ENCODE data around the gene ZNF200.

Gene ZNF200

DNA sequence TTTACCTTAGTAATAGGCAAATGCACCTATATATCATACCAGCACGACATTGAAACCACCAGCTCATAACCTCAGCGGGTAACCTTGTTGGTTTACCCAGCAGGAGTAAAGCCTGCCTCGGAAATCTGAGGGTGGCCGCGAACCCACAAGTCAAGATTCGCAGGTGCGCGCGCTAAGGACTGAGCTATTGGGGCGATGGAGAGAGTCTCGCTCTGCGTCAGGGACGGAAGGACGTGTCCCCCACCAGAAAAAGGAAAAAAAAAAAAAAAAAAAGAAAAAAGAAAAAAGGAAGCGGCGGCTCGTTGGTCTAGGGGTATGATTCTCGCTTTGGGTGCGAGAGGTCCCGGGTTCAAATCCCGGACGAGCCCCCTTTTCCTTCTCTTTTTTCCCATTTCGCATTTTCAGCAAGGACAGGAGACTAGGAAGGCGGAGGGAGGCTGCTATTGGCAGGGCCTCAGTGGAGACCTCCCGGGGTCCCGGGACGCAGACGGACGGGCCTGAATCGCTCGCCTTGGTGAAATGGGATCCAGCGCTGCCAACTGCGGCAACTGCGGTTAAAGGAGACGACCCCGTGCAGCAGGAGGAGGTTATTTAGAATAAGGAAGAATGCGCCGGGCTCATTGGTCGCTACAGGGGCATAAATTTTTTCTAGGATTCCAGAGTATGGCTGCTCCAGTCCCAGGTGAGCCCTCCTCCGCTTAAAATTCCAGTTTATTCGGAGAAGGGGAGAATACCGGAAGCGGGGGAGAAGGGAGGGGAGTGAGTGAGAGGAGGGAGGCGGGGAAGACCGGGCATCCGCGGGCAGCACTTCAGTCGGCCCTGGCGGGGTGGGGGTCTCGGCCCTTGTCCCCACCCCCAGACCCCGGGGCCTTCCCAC lies 46.9 kb downstream of the ZNF200 start, which contains the start of gene OR1F1:
OR1F1 (plus strand) TSS at position 407 of the 877 bp plus-strand sequence.
- no peak for TF ChIP-seq ZNF70 (CRISPR knock-in tag; IDR thresholded peaks at IDR 0.05)
- no peak for TF ChIP-seq BACH2 (CRISPR knock-in tag; IDR thresholded peaks at IDR 0.05; ENCODE audit: borderline replicate concordance)
- TF ChIP-seq POU6F1 (CRISPR knock-in tag; IDR thresholded peaks at IDR 0.05; ENCODE audit: borderline replicate concordance, low read depth) = no peak
- TF ChIP-seq ZFP3 (CRISPR knock-in tag; IDR thresholded peaks at IDR 0.05) = no peak
- TF ChIP-seq CSRNP3 (CRISPR knock-in tag; IDR thresholded peaks at IDR 0.05) = no peak
- no peak for TF ChIP-seq OSR1 (CRISPR knock-in tag; IDR thresholded peaks at IDR 0.05)
- no peak for TF ChIP-seq TCF4 (CRISPR knock-in tag; IDR thresholded peaks at IDR 0.05; ENCODE audit: borderline replicate concordance)
- no peak for TF ChIP-seq ESRRG (CRISPR knock-in tag; IDR thresholded peaks at IDR 0.05)
- TF ChIP-seq GLIS3 (CRISPR knock-in tag; IDR thresholded peaks at IDR 0.05) = no peak
- no peak for TF ChIP-seq ARNTL (CRISPR knock-in tag; IDR thresholded peaks at IDR 0.05; ENCODE audit: borderline replicate concordance, low read depth)
- no peak for TF ChIP-seq ZC3H10 (CRISPR knock-in tag; IDR thresholded peaks at IDR 0.05)
- no peak for TF ChIP-seq SNAI2 (CRISPR knock-in tag; IDR thresholded peaks at IDR 0.05)
- peak; percentile 45 for ATAC-seq

- ATAC-seq = no peak
- no peak for TF ChIP-seq POU6F1 (CRISPR knock-in tag; IDR thresholded peaks at IDR 0.05; ENCODE audit: borderline replicate concordance, low read depth)
- TF ChIP-seq CSDC2 (CRISPR knock-in tag; IDR thresholded peaks at IDR 0.05) = no peak
- TF ChIP-seq TOX (CRISPR knock-in tag; IDR thresholded peaks at IDR 0.05; ENCODE audit: borderline replicate concordance) = no peak
- no peak for TF ChIP-seq TCF4 (CRISPR knock-in tag; IDR thresholded peaks at IDR 0.05; ENCODE audit: borderline replicate concordance)
- TF ChIP-seq ZFP3 (CRISPR knock-in tag; IDR thresholded peaks at IDR 0.05) = no peak
- TF ChIP-seq CSRNP3 (CRISPR knock-in tag; IDR thresholded peaks at IDR 0.05) = no peak
- TF ChIP-seq ZNF70 (CRISPR knock-in tag; IDR thresholded peaks at IDR 0.05) = no peak
- TF ChIP-seq ARNTL (CRISPR knock-in tag; IDR thresholded peaks at IDR 0.05; ENCODE audit: borderline replicate concordance, low read depth) = no peak
- TF ChIP-seq, protein P1, sequence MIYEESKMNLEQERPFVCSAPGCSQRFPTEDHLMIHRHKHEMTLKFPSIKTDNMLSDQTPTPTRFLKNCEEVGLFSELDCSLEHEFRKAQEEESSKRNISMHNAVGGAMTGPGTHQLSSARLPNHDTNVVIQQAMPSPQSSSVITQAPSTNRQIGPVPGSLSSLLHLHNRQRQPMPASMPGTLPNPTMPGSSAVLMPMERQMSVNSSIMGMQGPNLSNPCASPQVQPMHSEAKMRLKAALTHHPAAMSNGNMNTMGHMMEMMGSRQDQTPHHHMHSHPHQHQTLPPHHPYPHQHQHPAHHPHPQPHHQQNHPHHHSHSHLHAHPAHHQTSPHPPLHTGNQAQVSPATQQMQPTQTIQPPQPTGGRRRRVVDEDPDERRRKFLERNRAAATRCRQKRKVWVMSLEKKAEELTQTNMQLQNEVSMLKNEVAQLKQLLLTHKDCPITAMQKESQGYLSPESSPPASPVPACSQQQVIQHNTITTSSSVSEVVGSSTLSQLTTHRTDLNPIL (CRISPR knock-in tag; IDR thresholded peaks at IDR 0.05; ENCODE audit: low read depth) = no peak
- TF ChIP-seq OSR1 (CRISPR knock-in tag; IDR thresholded peaks at IDR 0.05) = no peak
Measured at GRCh38 chr16:3186946-3187690, 47.8 kb downstream of the ZNF200 start.

GRCh38 chr16:3183445-3184139 lies 51.4 kb downstream of the ZNF200 start:
- ATAC-seq = peak; percentile 2; the same call in 2 of the 3 replicates
- no peak for TF ChIP-seq GLIS3 (CRISPR knock-in tag; IDR thresholded peaks at IDR 0.05)
- TF ChIP-seq ZFP30 (CRISPR knock-in tag; IDR thresholded peaks at IDR 0.05) = no peak
- no peak for TF ChIP-seq BACH2 (CRISPR knock-in tag; IDR thresholded peaks at IDR 0.05; ENCODE audit: borderline replicate concordance)
- no peak for TF ChIP-seq TOX (CRISPR knock-in tag; IDR thresholded peaks at IDR 0.05; ENCODE audit: borderline replicate concordance)
- no peak for TF ChIP-seq POU6F1 (CRISPR knock-in tag; IDR thresholded peaks at IDR 0.05; ENCODE audit: borderline replicate concordance, low read depth)
- TF ChIP-seq, protein P2, sequence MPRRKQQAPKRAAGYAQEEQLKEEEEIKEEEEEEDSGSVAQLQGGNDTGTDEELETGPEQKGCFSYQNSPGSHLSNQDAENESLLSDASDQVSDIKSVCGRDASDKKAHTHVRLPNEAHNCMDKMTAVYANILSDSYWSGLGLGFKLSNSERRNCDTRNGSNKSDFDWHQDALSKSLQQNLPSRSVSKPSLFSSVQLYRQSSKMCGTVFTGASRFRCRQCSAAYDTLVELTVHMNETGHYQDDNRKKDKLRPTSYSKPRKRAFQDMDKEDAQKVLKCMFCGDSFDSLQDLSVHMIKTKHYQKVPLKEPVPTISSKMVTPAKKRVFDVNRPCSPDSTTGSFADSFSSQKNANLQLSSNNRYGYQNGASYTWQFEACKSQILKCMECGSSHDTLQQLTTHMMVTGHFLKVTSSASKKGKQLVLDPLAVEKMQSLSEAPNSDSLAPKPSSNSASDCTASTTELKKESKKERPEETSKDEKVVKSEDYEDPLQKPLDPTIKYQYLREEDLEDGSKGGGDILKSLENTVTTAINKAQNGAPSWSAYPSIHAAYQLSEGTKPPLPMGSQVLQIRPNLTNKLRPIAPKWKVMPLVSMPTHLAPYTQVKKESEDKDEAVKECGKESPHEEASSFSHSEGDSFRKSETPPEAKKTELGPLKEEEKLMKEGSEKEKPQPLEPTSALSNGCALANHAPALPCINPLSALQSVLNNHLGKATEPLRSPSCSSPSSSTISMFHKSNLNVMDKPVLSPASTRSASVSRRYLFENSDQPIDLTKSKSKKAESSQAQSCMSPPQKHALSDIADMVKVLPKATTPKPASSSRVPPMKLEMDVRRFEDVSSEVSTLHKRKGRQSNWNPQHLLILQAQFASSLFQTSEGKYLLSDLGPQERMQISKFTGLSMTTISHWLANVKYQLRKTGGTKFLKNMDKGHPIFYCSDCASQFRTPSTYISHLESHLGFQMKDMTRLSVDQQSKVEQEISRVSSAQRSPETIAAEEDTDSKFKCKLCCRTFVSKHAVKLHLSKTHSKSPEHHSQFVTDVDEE (CRISPR knock-in tag; IDR thresholded peaks at IDR 0.05) = no peak
- no peak for TF ChIP-seq SNAI2 (CRISPR knock-in tag; IDR thresholded peaks at IDR 0.05)
- TF ChIP-seq ZFP3 (CRISPR knock-in tag; IDR thresholded peaks at IDR 0.05) = no peak

Data from SK-N-SH treated with all-trans-retinoic acid at 6 μM for 48 hours (cell line).